RKO (cell line): ENCODE measurements around the gene TUBGCP2.
A peak's percentile ranks its signal among the peaks of the same experiment; 100 is the strongest.

Experiments
- DNase-seq: peaks from one replicate; pipeline ENCODE4 v3.0.0-alpha.2; 2016; ENCODE audit warnings: low spot score

The TUBGCP2 gene, protein sequence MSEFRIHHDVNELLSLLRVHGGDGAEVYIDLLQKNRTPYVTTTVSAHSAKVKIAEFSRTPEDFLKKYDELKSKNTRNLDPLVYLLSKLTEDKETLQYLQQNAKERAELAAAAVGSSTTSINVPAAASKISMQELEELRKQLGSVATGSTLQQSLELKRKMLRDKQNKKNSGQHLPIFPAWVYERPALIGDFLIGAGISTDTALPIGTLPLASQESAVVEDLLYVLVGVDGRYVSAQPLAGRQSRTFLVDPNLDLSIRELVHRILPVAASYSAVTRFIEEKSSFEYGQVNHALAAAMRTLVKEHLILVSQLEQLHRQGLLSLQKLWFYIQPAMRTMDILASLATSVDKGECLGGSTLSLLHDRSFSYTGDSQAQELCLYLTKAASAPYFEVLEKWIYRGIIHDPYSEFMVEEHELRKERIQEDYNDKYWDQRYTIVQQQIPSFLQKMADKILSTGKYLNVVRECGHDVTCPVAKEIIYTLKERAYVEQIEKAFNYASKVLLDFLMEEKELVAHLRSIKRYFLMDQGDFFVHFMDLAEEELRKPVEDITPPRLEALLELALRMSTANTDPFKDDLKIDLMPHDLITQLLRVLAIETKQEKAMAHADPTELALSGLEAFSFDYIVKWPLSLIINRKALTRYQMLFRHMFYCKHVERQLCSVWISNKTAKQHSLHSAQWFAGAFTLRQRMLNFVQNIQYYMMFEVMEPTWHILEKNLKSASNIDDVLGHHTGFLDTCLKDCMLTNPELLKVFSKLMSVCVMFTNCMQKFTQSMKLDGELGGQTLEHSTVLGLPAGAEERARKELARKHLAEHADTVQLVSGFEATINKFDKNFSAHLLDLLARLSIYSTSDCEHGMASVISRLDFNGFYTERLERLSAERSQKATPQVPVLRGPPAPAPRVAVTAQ

DNA sequence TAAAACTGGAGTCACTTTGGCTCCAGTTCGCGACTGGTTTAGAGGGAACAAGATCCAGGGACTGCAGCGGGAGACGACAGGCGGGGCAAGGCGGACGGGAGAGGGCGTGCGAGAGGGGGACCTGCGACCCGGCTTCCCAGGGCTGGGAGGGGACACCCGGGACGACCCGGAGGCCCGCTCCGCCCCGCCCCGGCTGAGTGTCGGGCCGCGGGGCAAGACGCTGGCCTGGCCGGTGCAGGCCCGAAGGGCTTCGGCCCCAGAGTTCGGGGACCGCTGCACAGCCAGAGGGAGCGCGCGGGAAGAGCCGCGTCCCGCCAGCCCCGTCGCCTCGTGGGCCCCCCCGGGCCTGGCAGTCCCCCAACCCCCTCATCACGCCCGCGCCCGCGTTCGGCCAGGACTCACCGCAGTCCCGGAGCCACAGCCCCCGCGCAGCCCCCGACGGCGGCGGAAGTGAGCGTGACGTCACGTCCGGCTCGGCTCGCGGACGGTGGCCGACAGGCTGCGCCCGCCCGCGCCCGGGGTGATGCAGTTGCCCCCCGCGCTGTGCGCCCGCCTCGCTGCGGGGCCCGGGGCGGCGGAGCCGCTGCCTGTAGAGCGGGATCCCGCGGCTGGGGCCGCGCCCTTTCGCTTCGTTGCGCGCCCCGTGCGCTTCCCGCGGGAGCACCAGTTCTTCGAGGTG, at the start of gene TUBGCP2, which contains the start of gene ZNF511:
TUBGCP2 (minus strand) TSS at position 452 of the 679 bp plus-strand sequence. CDS start 5,931 bp downstream, outside the sequence.
ZNF511 (plus strand) TSS at position 494 of the 679 bp plus-strand sequence; CDS start at position 524, 30 bp downstream.
- peak; percentile 86 for DNase-seq

DNA sequence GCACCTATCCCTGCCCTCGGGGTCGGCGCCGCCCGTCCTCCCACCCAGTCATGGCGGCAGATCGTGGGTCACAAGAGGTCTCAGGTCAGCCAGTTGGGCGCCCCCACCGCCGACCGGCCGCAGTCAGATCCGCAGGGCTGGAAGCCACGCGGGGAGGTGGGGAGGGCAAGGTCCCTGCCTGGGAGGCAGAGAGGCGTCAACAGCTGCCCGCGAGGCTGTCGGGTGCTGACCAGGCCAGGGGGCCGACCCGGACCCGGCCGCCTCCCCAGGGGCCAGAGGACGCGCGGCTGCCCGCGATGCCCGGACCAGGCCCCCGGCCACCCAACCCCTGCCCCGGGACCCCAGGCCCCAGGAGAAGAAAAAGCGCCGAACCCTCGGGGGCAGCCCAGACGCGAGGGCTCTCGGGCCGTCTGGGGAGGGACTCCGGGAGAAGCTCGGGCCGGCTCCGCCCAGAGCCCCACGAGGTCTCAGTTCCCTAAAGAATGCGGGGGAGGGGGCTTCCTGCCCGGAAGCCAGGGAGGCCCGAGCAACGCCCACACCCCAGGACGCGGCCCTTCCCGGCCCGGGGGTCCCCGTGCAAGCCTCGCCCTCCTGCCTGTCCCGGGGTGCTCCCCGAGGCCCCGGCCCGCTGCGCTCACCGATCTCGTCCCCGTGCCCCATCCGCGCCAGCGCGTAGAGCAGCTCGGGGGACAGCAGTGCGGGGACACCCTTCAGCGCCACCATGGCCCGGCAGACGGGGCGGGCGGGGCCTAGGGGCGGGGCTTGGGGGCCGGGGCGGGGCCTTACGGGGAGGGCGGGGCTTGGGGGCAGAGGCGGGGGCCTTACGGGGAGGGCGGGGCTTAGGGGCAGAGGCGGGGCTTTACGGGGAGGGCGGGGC, 48.9 kb upstream of the TUBGCP2 start, which contains the start of gene FUOM:
FUOM (minus strand) TSS at position 735 of the 877 bp plus-strand sequence; CDS start at position 723, 12 bp downstream.
- no peak for DNase-seq

DNA sequence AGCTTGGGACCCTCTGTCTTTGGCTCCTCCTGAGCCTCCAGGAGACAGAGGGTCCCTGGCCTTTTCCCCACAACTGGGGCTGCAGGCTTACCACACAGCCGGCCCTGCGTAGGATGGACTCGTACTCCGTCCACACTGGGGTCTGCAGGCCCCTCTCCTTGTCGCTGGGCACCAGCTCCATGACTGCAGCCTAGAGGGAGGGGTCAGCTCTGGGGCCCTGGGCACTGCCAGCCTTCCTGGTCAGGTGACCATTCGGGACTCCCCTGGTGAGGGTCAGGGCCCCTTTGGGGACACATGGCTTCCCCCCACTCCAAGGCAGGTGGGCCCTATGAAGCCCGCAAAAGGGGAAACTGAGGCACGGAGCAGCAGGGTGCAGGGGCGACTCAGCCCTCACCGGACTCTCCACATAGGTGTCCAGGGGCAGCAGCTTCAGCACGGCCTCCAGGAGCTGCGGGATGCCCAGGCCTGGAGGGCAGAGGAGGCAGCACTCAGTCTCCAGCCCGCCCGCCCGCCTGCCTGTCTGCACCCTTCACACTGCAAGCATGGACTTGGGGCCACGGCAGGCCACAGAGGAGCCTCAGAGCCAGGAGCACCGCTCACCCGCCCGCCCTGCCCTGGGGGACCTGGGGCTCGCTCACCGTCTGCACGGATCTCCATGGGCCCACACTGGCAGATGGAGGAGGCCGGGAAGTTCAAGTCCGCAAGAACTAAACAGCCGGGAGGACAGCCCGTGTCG, 48.0 kb upstream of the TUBGCP2 start:
- DNase-seq, result no peak

DNA sequence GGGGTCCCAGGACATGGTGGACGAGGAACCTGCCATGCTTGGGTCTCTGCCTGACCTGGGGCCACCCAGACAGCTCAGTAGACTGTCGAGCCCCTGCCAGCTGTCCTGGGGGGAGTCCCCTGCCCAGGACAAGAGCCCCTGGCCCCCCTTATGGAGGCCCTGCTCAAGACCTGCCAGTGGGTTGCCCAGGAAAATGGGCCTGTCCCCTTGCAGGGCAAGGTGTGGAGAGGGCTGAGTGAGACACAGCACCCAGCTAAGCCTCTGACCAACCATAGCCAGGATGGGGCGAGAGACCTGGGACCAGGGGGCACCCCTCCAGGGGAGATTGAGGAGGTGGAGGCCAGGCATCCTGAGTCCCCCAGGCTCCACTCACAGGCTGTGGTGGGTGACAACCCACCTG, 47.3 kb upstream of the TUBGCP2 start:
- no peak for DNase-seq

DNA sequence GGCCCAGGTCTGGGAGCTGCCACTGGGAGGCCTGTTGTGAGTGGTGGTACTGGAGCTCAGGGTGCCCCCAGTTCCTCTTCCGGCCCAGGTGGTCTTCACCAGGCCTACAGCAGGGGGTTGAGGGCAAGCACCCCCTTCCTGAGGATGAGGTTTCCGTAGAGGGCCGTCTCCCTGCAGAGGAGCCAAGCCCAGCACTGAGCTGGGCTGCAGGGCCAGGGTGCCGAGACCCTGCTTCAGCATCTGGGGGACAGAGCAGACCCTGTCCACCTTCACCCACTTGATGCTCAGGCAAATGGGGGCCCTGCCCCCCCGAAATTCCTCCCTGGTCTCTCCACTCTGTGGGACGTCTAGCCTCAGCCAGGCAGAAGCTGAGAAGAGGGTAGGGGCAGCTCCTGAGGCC, 46.6 kb upstream of the TUBGCP2 start:
- no peak for DNase-seq

DNA sequence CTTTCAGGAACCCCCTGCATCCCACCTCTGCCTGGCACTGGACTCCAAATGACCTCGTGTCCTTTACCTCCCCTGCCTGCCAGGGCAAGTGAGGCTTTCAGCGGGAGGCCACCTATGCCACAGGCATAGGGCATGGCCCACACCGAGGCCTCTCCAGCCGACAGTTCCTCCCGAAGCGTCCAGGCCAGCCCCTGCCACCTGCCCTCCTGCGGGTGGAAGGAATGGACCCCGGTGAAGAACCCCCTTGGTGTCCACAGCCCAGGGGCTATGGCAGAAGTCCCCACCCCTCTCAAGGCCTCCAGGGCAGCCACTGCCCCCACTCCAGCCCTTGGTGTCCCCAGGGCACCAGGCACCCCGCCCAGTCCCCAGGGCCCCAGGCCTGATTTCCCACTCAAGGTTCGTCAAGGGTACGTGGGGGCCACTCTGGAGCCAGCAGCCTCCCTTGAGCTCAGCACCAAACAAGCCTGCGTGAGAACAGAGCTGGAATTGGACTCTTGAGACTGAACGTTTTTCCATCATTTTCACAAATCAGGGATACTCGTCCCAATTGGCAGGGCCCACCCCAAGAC, 46.1 kb upstream of the TUBGCP2 start:
- DNase-seq, result no peak

DNA sequence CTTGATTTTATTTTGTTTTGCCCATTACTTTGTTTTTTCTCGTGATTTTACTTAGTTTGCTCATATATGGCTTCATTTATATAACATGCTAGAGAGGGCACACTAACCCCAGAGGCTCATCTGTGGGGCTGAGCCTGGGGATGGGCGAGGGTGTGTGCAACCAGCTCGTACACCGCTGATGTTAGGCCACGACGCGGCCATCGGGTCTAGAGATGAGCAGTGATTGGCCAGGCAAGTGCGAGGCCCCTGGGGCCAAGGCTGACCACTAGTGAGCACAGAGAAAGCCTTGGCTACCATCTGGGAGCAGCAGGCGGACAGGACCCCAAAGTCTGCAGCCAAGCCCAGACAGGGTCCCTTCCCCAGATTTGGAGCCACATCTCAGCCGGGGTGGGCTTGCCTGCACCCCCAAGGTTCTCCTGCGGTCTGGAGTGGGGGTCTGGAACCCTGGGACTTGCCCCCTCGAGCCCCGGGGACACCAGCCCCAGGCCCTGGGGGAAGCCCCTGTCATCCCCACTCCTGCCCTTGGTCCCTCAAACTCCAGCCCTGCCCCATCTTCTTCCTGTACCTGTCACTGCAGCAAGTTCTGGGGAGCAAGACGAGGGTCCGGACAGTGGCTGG, 45.4 kb upstream of the TUBGCP2 start:
- no peak for DNase-seq

DNA sequence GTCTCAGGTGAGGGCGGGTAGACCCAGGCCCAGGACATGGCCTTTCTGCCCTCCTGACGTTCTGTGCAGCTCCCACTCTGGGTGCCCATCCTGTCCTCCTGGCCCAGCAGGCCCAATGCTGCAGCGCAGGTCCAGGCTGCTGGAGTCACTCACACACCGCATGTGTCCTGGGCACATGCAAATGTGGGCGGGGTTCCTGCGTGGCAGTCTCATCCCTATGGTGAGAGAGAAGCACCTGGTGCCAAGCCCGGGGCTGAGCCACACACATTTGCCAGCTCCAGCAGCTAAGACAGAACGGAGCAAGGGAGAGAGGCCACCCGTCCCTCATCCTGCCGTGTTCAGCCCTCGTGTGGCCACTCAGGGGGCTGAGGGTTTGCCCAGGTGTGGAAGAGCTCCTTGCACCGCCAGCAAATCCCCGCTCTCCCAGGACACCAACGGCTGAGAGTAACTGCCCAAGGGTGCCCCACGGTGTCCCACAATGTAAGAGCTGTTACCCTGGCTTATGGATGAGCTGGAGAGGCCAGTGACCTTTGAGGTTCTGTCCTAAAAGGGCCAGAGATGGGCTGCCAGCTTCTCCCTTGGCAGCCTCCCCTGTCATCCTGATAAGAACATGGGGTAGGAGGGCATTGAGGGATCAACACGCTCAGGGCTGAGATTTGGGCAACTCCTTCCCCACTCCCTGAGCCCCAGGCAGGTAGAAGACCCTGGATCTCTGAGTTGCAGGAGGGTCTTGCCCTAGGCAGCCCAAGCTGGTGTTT, 44.7 kb upstream of the TUBGCP2 start:
- no peak for DNase-seq

DNA sequence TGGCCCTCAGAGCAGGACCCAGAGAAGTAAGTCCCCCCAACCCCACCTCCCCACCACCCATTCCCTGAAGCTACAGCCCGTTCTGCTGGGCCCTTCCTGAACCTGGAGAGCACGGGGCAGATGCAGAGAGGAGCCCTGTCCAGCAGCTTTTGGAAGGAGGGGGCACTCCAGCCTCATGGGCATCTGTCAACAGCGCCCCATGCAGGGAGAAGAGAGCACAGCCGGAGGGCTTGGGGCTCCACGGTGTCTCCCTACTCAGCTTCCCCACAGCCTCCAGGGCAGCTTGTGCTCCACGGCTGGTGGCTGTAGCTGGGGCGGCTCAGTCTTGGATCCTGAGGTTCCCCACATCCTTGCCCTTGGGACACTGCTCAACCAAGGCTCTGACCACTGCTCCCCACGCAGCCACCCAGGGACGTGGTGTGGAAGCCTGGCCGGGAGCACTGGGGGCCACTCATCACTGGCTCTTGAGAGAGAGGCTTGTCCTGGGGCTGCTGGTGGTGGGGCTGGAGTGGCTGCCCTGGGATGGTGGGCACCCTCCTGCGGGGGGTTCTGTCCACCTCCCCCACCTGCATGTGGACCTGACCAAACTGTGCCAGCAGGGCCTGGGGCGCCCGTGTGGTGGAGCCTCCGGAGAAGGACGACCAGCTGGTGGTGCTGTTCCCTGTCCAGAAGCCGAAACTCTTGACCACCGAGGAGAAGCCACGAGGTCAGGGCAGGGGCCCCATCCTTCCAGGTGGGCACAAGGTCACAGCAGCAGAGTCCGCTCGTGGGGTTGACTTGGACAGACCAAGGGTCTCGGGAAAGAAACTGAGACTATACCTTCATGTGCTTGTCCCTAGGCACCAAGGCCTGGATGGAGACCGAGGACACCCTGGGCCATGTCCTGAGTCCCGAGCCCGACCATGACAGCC, 43.0 kb upstream of the TUBGCP2 start:
- no peak for DNase-seq

DNA sequence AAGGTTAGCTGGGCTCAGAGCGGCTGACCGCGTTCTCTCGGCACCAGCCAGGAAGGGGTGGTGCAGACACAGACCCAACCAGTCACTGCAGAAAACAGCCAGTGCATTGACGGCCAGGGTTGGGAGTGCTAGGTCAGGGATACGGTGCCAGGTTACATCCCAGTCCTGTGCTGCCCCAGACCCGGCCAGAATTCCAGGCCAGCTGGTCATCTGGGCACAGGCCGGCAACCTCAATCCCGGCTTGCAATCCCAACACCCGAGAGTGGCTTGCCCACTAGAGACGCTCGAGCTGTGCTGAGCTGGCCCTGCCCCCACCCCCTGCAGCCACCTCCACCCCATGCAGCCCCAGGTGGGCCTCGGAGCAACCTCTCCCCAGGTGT, 42.3 kb upstream of the TUBGCP2 start:
- DNase-seq, result no peak

DNA sequence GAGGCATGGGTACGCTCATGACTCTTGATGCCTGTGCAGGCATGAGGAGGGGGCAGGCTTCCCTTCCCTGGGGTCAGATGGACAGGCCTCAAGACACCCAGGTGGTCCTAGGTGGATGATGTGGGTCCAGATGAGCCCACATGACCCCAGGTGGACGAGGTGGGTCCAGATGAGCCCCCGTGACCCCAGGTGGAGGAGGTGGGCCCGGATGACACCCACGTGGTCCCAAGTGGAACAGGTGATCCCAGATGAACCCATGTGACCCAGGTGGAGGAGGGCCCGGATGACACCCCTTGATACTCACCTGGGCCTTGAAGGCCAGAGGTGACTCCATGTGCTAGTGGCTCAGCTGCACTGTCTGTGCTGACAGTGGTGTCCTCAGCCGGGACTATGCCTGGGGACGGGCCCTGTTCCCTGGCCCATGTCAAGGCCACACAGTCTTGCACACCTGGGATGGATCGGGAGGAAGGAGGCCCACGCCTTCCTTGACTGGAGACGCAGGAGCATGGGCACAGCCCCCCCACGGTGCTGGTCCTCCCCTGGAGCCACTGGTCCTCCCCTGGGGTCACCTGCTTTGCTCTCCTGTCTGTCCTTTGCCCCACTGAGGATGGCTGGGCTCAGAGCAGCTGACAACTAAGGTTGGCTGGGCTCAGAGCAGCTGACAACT, 41.7 kb upstream of the TUBGCP2 start:
- DNase-seq, result no peak

DNA sequence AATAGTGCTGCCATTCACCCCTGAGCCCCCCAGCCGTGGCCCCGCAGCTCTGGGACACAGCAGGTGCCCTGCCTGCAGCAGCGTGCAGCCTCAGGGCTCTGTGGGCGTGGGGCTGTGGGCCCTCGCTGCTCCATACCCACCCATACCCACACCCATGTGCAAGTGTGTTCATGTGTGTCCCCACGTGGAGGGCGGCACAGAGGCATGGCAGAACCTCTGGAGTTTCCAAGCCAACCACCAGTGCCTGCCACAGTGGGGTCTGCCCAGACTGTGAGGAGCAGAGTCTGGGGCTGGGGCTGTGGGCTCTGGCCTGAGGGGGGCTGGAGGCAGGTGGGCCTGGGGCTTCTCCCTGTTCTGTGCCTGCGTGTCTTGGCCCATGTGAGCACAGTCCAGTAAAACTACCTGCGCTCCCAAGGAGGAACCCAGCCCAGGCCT, 40.9 kb upstream of the TUBGCP2 start:
- DNase-seq, result no peak

DNA sequence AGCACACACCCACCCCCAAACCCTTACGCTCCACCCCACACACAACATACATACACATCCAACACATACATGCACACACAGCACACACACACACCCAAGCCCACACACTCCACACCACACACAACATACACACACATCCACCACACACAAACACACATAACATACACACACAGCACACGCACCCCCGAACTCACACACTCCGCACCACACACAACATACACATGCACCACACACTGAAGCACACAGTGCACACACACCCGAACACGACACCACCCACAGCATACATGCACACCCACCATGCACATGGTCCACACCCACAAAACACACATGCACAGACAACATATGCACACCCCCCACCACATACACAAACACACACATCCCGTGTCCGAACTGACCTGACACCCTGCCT, 40.5 kb upstream of the TUBGCP2 start:
- DNase-seq, result no peak

DNA sequence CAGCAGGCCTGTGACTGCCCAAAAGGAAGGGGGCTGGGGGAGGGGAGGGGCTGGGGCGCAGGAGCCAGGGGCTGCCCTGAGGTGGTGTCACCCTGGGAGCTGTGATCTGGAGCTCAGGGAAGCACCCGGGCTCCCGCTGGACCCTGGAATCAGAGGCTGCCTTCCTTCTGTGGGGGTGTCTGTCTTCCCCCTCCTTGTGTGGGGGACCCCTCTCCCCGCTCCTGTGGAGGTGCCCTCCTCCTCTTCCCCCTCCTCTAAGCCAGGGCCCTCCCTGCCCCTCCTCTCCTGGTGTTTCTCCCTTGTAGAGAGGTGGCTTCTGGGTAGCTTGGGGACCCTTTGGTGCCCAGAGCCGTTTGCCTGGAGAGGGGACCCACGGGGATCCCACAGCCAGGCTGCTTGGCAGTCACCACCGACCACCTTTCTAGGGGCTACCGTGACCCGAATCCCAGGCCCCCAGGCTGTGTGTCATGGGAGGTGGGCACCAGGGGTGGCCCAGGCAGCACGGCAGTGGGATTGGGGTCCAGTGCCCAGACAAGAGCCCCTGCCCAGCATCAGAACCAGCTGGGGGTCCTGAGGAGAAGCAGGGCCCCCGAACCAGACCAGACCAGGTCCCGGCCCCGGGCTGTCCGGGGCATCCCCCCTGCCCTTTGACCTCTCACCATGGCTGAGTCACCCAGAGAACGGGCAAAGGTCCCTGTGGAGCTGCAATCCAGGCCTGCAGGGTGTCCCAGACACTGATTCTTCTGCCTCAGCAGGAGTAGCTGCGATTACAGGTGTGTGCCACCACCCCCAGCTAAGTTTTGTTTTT, 39.2 kb upstream of the TUBGCP2 start:
- DNase-seq, result no peak

DNA sequence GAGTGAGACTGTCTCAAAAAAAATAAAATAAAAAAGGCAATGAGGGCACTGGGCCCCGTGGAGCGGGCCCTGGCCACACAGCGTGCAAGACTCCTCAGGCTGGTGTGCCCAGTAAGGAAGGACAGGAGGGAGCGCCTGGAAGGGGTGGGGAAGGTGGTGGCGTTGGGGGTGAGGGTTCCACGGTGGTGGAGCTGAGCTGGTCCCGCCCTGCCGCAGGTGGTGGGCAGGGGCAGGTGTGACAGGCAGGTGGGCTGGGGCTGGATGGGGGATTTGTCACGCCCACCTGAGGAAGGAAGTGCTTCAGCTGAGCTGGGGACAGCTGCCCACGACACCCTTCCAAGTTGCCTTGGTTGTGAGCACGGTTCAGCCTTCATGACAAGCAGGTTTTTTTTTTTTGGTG, 37.7 kb upstream of the TUBGCP2 start:
- DNase-seq, result no peak

DNA sequence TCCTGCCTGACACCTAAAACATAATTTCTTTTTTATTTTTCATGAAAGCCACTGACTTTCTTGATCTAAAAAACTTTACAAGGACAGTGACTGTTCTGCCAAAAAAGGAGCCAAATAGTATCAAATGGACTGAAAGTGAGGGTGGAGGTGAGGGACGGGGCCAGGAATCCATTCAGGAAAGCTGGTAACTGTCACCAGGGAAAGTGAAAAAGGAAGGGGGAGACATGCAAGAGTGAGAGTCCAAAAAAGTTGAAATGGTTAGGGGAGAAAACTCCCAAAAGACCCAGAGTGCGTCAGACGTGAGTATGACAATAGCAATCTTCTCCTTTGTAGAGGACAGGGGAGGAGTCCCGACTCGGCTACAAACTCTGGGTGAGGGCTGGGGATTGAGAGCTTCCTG, 35.6 kb upstream of the TUBGCP2 start:
- DNase-seq, result no peak
